GM21423 (cell line): ENCODE data around the gene SIRT1.
A peak's percentile ranks its signal among the peaks of the same experiment; 100 is the strongest.
"Not testable (repeated sequence)": the region's sequence is repeated elsewhere in the genome, so short reads cannot be mapped to it uniquely, and the experiment has no call there.

ENCODE experiments used
- ATAC-seq: cut with Tn5 transposase; IDR thresholded peaks from one replicate; pipeline ENCODE4 v1.9.1; 2021; ENCODE audit warnings: mild to moderate bottlenecking, moderate library complexity; ENCODE audit not compliant: unreplicated experiment

SIRT1 gene

GRCh38 chr10:67884313-67884841 is at the start of gene SIRT1:
TSS of gene SIRT1 (plus strand) at chr10:67884656. CDS start at chr10:67884722, 66 bp downstream.
- ATAC-seq = peak; percentile 85

DNA sequence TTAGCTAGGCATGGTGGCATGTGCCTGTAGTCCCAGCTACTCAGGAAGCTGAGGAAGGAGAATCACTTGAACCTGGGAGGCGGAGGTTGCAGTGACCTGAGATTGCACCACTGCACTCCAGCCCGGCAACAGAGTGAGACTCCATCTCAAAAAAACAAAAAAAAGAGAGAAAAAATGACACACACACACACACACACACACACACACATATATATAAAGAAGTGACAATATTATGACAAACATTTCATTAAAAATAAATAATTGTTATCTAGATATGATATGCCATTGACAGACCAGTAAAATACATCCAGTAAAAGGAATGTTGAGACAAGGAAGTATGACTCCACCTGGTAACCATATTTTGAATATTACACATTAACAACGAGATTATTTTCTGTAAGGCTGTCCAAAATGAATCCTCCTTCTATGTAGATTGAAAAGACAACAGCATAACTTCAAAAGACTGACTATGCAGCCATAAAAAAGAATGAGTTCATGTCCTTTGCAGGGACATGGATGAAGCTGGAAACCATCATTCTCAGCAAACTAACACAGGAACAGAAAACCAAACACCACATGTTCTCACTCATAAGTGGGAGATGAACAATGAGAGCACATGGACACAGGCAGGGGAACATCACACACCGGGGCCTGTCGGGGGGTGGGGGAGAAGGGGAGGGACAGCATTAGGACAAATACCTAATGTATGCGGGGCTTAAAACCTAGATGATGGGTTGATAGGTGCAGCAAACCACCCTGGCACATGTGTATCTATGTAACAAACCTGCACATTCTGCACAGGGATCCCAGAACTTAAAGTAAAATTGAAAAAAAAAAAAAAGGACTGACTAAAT is 48.7 kb upstream of the SIRT1 start:
- not testable (repeated sequence) for ATAC-seq

GRCh38 chr10:67836488-67836887 is 48.0 kb upstream of the SIRT1 start:
- ATAC-seq = no peak

GRCh38 chr10:67836972-67837371 is 47.5 kb upstream of the SIRT1 start:
- ATAC-seq = no peak

GRCh38 chr10:67837541-67838314 is 46.7 kb upstream of the SIRT1 start, which contains the start of gene DNAJC12:
TSS of gene DNAJC12 (minus strand) at chr10:67838188. CDS start at chr10:67838011, 177 bp downstream.
- peak; percentile 85 for ATAC-seq

DNA sequence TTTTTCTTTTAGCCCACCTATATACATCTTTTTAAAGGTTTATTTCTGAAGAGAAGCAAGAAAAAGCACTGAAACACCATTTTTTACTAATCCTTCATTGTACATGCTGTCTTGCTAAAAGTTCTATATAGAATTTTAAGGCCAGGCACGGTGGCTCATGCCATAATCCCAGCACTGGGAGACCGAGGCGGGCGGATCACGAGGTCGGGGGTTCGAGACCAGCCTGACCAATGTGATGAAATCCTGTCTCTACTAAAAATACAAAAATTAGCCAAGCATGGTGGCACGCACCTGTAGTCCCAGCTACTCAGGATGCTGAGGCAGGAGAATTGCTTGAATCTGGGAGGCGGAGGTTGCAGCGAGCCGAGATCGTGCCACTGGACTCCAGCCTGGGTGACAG is 44.9 kb upstream of the SIRT1 start:
- not testable (repeated sequence) for ATAC-seq

GRCh38 chr10:67839951-67840350 is 44.5 kb upstream of the SIRT1 start:
- no peak for ATAC-seq

- no peak for ATAC-seq
Measured at GRCh38 chr10:67841737-67842136, 42.7 kb upstream of the SIRT1 start.

- no peak for ATAC-seq
Measured at GRCh38 chr10:67843284-67843683, 41.2 kb upstream of the SIRT1 start.

GRCh38 chr10:67849331-67850011 is 35.0 kb upstream of the SIRT1 start:
- ATAC-seq = peak; percentile 98

DNA sequence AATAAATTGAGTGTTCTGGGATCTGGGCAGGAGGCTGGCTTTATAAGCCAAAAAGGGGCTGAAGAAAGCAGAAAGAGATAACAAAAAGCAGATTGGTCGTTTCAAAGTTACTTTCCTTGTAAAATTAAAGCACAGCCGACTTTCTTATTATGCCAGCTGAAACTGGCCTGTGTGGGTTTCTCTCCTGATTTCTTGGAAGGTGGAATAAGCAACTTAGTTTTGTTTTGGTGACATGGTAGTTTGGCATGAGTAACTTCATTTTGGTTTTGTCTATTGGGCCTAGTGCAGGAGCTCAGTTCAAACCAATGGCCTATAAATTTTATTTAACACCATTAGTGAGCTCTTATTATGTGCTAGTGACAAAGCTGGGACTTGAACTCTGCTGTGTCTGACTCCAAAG is 33.3 kb upstream of the SIRT1 start:
- no peak for ATAC-seq

GRCh38 chr10:67852761-67853160 is 31.7 kb upstream of the SIRT1 start:
- no peak for ATAC-seq

GRCh38 chr10:67853512-67853911 is 30.9 kb upstream of the SIRT1 start:
- no peak for ATAC-seq

DNA sequence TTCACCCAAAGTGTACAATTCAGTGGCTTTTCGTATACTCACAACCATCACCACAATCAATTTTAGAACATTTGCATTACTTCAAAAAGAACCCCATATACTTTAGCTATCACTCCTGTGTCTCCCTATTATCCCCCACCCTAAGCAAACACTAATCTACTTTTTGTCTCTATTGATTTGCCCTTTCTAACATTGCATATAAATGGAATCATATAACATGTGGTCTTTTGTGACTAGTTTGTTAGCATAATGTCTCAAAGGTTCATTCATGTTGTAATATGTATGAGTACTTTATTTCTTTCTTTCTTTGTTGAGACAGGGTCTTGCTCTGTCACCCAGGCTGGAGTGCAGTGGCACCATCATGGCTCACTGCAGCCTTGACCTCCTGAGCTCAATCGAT is 25.5 kb upstream of the SIRT1 start:
- no peak for ATAC-seq

- no peak for ATAC-seq
Measured at GRCh38 chr10:67861750-67862432, 22.6 kb upstream of the SIRT1 start.

- no peak for ATAC-seq
Measured at GRCh38 chr10:67863094-67863493, 21.4 kb upstream of the SIRT1 start.

DNA sequence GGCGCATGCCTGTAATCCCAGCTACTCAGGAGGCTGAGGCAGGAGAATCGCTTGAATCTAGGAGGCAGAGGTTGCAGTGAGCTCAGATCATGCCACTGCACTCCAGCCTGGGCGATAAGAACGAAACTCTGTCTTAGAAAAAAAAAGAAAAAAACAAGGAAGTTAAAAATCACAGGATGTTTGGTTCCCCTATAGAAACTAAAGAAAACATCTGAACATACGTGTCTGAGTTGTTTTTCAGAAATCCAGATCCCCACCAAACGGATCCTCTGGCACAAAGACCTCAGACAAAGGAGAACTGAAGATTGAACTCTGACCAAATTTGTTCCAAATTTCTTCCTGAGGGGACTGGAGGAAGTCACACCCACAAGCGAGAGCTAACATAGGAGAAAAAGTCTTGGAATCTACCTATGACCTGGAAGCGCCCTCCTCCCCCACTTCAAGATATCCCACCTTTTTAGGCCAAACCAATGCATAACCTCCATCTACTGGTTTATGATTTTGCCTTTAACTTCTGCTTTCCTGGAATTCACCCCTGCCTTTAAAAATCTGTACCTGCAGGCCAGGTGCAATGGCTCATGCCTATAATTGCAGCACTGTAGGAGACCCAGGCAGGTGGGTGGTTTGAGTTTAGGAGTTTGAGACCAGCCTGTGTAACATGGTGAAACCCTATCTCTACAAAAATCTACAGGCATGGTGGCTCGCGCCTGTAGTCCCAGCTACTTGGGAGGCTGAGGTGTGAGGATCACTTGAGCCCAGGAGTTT is 19.7 kb upstream of the SIRT1 start:
- no peak for ATAC-seq

DNA sequence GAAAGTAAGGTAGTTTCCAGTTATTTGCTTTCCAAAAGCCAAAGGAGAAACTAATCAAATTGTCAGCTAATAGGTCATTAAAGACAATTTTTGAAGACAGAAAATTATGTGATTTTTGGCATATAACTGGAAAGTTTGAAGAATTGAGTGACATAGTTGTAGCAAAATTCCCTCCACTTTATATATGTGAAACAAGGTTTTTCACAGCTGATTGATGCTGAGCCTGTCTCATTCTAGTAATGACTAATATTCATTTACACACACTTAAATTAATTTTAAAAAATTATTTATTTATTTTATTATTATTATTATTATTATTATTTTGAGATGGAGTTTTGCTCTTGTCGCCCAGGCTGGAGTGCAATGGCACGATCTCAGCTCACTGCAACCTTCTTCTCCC is 16.3 kb upstream of the SIRT1 start:
- ATAC-seq = no peak

DNA sequence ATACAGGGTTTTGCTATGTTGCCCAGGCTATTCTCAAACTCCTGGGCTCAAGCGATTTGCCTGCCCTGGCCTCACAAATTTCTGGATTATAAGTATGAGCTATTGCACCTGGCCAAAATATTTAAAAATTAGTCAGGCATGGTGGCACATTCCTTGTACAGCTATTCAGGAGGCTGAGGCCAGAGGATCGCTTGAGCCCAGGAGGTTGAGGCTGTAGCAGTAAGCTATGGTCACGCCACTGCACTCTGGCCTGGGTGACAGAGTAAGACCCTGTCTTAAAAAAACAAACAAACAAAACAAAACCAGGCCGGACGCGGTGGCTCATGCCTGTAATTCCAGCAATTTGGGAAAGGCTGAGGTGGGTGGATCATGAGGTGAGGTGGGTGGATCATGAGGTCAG is 14.5 kb upstream of the SIRT1 start:
- ATAC-seq = no peak
